IPS DF 19.7 (cell line): ENCODE results near the gene TSPAN15.
"Not testable (repeated sequence)": the region's sequence is repeated elsewhere in the genome, so short reads cannot be mapped to it uniquely, and the experiment has no call there.

Experiments
- DNase-seq: peaks from one replicate; pipeline ENCODE4 v3.0.0-alpha.2; 2013; ENCODE audit warnings: low read depth, low spot score

TSPAN15 gene

DNA sequence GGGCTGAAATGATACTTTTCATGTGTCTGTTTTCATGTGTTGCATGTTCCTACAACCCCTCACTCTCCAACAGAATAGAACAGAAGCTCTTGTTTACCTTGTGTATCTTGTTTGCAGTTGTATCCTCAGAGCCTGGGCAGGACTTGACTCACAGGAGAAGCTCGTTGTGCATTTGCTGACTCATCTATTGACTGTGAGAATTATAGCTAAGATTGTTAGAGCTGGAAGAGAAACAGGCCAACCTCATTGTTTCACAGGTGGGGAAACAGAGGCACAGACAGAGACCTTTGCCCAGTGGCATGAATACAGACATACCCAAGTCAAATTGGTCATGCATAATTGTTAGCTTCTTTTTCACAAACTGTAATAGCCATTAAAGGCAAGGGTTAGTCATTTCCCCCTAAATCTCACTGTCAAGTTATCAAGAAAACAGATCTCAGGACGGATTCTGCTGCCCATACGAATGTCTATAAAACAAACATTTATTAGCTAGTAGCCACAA is 4.6 kb upstream of the TSPAN15 start:
- no peak for DNase-seq

DNA sequence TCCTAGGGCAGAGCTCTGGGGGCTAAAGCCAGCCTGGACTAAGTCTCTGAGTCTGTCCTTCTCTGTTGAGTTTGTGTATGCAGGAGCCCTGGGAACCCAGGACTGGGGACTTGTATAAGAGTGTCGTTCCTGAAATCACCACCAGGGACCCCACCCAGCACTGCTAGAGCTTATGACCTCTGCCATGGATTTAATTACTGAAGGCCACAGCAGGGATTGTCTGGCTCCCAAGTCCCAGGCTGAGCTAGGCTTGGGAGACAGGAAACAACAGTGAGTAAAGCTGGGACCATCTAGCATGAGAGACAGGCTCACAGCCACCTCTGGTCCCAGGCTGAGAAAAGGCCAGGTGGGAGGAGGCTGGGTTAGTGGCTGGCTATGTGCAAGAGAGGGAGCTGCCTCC is 1.4 kb upstream of the TSPAN15 start:
- DNase-seq: peak; percentile 60

DNA sequence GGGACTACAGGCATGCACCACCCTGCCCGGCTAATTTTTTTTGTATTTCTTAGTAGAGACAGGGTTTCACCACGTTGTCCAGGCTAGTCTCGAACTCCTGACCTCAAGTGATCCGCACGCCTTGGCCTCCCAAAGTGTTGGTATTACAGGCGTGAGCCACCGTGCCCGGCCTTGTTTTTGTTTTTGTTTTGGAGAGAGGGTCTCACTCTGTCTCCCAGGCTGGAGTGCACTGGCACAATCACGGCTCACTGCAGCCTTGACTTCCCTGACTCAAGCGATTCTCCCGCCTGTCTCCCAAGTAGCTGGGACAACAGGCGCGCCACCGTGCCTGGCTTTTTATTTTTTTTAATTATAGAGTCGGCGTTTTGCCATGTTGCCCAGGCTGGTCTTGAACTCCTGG is 870 bp upstream of the TSPAN15 start:
- not testable (repeated sequence) for DNase-seq

DNA sequence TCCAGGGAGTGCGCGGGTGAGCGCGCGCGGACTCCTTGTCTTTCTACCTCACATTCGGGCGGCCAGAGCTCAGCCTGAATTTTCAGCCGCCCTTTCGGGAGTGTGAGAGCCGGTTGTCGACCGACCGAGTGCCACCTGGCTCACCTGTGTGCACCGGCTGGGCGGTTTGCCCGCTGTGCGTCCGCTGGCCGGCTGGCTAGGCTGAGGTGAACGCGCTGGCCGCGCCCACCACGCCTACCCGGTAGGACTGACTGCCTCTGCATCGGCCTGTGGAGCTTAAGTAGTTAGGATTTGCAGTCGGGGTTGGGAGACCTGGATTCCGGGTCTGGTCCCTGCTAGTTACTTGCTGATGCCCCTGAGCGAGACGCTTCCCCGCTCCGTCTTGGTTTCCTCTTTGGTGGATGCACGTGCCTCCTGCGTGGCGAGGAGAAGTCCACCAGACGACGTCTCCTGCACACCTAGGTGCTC is 553 bp downstream of the TSPAN15 start:
- DNase-seq: no peak

DNA sequence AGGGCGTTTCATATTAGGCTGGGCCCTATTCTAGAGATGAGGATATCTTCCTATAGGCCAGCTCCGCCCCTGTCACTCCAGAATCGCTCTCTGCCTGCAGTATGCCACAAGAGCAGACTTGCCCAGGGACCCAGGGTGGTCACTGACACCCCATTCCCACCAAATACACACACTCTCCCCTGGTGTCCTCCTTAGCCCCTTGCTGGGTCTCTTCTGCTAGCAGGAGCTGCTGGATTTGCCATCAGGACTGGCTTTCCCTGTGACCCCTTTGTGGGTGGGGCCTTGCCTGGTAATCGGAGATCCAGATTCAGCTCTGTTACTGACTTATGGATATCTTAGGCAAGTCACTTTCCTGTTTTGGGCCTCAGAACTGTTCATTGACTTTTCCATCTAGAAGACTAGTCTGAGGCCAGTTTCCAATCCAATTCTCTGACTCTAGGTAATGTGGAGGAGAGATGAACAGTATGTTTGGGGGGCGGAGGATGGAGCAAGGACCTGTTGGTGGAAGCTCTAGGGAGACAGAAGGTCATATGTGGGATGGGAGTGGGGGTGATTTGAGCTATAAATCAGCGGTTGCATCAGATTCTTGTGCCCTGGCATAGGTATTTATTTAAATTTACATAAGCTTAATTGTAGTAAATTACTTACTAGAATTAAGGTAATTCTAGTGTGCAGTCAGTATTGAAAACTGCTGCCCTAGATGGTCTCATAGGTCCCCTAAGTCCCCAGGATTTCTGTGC is 1.6 kb downstream of the TSPAN15 start:
- no peak for DNase-seq

DNA sequence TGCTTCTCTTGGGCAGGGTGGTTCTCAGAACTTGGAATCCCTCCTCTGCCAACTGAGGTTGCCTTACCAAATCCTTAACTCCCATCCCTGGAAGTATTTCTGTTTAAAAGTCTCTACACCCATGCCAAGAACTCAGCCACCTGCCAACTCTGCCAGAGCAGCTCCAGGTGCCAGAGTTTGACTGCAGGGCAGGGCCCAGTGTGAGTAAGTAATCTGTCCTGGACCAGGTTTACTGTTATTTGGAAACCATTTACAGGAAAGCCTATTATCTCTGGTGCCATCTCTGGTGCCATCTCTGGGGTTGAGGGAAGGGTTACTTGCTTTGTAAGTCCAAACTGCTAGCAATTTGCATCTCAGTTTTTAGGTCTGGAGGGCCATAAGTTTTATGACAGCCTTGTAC is 2.5 kb downstream of the TSPAN15 start:
- DNase-seq: no peak

DNA sequence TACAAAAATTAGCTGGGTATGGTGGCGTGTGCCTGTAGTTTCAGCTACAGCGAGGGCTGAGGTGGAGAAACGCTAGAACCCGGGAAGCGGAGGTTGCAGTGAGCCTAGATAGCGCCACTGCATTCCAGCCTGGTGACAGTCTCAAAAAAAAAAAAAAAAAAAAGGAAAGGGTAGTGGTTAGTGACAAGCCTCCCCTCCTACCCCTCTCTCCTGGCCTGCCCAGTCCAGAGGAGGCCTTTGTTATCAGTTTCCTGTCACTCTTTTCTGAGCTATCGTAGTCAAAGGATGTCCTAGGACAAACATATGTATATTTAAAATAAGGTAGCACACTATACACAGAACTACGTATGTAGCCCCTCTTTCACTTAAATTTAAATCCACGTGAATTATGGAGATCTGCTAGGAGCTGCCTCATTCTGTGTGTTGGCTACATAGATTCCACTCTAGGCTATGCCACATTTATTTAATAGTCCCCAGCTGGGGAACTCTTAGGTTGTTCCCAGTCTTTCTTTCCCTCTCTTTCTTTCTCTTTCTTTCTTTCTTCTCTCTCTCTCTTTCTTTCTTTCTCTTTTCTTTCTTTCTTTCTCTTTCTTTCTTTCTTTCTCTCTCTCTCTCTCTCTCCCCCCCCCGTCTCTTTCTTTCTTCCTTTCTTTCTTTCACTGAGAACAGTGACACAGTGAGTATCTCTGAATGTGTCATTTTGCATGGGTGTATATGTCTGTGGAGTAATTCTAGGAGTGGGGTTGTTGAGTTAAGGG is 3.9 kb downstream of the TSPAN15 start:
- DNase-seq: no peak

DNA sequence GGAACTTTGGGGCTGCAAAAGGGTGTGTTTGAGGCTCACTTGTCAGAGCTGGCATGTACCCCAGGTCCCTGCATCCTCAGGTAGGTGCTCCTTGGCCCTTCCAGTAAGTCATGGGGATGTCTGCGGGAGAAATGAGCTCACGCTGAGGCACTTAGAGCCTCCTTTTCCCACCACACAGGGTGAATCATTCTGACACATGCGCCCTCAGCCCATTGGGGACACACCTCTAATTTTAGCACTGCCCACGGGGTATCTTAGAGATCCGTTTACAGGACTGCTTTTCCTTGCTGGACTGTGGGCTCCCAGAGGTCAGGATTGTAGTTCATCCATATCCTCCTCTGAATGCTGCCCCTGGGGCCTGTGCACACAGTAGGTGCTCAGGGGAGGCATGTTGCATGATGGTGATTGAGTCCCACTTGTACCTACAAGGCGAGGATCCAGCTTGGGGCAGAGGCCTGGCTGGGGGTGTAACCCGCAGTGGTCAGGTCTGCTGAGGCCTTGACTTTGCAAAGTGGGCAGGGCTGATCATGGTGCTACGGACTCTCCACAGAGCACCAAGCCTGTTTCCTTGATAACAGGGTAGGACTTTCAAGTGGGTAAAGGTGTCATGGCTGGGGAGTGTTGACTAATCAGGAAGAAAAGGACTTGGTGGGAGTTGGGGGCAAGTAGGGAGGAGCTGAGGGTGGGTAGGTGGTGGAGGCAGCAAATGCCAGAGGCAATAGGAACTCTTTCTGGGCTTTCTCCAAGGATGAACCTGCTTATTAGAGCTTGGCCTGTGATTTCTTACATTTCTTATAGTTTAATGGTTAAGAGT is 5.8 kb downstream of the TSPAN15 start:
- no peak for DNase-seq

DNA sequence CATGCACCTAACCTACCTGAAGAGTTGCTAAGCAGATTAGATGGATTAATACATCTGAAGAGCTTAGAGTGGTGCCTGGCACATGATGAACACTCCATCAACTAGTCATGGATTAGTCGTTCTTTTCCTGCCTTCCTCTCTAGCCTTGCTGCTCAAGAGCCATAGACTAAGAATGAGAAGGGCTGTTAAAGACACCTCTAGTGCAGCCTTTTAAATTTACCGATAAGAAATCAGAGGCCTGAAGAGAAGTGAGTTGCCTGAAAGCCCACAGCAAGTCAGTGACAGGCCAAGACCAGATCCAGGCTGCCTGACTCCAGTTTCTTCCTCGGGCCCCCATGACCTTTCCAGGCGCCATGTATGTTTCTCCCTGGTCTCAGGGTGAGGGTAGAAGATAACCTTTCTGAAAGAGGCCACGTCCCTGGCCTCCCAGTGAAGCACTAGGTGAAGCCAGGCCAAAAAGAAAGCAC is 6.5 kb downstream of the TSPAN15 start:
- DNase-seq: no peak

DNA sequence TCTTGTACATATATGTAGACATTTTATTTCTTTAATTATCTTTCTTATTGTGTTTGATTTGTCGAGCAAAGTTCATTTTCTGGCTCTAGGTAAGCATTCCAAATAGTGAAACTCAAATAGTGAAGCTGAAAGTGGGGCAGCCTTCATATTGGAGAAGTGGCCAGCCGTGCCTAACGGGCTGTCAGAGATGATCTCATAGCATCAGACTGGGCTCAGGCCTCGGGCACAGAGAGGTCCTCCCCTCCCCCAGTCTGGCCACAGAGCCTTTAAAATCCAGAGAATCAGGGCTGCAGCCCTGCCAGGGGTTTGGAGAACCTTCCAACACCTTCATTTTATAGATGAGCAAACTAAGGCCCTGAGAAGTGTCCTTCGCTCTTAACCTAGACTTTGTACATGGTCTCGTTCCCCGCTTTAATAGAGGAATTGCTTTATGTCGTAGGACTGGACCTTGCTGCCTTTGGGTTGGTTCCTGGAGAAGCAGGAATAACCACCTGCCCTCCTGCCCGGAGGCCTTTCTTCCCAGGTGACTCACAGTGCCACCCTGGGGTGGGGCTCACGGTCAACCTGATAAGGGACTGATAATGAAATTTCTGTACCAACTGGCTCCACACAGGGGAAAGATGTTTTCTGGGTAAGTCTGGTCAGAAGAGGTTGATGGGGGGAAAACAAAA is 7.3 kb downstream of the TSPAN15 start:
- DNase-seq: no peak

DNA sequence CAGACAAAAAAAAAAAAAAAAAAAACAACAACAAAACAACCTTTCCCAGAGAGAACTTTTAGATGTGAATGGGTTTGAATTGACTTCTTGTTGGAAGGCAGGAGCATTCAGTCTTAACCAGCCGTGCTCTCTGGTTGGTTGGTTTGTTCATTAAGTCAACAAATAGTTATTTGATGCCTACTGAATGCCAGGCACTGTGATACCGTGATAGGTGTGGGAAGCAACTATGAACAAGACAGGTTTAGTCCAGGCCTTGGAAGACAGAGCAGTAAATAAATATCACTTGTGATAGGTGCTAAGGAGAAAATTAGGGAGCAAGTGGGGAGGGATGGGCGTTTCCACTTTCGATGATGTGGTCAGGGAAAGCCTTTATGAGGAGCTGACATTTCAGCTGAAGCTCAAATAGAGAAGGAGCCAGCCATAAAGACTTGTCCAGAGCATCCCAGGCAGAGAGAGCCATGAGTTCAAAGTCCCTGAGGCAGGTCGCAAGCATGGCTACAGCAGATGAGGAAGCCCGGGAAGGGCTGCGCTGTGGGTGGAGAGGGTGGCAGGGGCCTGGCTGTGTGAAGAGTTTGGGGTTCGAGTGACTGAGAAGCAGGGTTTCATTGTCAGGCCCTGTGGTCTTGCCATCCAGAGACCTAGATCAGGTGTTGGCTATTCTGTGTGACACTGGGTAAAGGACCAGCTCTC is 8.0 kb downstream of the TSPAN15 start:
- DNase-seq: no peak

DNA sequence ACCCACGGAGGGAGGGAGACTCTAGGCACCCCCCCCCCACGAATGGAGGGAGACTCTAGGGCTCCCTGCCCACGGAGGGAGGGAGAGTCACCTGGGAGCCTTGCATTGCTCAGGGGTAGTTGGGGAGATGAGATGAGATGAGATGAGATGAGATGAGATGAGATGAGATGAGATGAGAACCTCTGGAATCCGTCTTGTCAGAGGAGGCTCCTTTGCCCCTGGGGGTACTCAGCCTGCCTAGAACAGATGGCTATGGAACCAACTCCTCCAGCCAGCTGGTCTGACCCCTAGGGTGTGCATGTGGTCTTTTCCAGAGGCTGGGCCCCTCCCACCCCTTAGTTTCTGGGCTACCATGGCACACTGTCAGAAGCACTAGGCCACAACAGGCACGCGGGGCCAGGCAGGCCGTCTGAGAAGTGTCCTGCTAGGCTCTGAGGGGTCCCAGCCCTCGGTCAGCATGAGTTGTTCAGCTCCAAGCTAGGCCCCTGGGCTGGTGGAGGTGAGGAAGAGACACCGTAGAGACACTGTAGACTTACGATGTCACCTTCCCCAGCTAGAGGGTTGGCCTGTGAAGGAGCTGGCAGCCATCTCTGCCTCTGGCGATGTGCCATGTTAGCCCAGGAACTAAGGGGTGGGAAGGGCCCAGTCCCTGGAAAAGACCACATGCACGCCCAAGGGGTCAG is 8.8 kb downstream of the TSPAN15 start:
- no peak for DNase-seq

DNA sequence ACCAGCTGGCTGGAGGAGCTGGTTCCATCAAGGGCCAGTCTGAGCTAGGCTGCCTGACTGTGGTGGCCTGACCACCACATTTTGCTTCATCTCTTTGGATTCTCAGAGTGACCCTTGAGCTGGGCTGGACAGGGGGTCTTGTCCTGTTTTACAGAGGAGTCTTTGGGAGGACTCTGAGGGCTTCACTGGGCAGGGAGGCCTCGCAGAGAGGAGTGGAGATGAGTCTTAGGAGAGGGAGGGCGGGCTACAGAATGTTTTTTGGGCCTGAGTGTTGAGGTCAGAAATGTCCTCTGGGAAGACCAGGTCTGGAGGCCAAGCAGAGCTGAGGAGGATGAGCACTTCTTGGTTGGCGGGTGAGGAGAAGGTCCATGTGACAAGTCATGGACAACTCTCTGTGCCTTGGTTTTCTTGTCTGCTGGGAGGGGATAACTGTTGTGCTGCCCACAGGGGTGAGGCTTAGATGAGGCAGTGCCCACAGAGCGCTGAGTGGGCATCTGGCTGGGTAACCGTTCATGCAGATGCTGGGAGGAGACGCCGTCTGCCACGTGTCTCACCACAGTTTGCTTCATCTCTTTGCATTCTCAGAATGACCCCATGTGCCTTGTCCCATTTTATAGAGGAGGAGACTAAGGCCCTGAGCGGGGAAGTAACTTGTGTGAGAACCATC is 9.4 kb downstream of the TSPAN15 start:
- DNase-seq: no peak

DNA sequence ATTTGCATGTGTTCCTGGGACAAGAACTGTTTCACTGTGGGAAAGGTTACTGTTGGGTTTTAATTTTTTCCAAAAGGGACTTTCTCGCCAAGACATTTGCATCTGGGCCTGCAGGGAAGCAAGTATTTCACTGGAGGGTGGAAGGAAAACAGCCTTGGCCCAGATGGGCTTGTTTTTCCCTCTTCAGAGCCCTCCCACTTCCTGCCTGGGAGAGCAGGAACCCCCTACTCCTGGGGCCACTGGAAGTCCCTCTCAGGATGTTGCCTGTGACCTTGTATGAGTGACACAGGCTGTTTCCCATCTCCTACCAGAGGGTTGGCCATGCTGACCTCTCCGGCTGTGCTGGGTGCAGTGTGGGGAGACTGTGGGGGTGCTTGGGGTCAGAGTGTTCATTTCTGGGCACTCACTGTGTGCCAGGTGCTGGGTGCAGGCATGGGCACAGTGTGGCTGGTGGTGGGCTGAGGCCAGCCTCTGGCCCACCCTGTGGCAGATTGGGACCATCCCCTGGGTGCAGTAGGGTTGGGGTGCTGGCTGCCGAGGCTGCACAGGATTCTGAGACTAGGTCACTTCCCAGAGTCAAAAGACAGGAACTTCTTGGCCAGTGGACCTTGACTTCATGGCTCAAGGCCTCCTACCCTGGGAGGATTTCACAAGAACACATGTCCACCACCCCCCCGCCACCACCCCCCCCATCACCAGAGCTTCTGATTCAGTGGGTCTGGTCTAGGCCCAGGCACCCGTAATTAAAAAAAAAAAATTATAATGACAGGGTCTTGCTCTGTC is 10.2 kb downstream of the TSPAN15 start:
- no peak for DNase-seq

DNA sequence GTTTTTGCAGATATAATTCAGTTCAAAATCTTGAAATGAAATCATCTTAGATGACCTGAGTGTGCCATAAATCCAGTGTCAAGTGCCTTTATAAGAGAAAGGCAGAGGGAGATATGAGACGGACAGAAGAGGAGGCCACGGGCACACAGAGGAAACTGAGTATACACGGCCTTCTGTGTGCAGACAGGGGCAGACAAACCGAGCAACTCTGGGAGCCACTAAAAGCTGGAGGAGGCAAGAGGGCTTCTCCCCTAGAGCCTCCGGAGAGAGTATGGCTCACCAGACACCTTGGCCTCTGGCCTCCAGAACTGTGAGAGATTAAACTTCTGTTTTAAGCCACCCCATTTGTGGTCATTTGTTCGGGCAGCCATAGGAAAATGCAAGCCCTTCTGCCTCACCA is 12.6 kb downstream of the TSPAN15 start:
- DNase-seq: no peak

DNA sequence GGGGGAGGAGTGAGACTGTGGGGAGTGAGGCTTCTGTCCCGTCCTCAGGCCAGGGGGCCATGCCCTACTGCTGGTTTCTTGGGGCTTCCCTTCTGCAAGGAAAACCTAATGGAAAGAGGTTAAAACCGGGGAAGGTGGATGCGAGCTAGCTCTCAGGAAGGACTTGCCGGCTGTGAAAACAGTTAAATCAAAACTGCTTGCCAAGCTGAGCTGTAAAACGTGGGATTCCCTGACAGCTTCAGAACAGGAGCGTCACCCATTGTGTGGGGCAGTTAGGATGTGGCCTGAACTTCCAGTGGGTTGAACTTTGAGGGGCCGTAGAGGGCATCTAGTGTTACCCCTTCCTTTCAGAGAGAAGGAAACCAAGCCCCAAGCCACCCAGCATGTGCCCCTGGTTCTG is 13.1 kb downstream of the TSPAN15 start:
- DNase-seq: no peak

DNA sequence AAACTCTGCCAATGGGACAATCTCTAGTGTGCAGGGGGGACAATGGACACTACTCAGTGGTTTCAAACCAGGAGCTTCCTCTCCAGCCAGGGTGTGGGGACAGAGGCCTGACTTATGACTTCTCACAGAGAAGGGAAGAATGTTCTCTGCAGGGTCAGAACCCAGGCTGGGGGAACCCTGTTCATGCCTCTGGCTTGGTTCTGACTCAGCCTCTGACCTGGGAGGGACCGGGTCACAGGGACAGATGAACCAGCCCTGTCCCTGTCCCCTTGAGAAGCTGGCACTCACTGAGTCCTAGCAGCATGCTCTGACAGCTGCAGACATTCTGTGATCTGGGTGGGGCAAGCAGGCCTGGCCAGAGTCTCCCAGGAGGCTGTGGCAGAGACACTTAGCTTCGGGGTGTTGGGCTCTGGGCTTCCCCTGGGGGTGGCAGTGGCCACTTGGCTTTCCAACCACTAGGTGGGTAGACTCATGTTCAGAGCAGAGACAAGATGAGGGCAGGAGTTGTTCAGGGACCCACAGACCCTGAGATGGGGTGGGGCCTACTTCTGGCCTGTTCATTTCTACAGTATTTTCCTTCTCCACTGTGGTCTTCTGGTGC is 13.6 kb downstream of the TSPAN15 start:
- no peak for DNase-seq

DNA sequence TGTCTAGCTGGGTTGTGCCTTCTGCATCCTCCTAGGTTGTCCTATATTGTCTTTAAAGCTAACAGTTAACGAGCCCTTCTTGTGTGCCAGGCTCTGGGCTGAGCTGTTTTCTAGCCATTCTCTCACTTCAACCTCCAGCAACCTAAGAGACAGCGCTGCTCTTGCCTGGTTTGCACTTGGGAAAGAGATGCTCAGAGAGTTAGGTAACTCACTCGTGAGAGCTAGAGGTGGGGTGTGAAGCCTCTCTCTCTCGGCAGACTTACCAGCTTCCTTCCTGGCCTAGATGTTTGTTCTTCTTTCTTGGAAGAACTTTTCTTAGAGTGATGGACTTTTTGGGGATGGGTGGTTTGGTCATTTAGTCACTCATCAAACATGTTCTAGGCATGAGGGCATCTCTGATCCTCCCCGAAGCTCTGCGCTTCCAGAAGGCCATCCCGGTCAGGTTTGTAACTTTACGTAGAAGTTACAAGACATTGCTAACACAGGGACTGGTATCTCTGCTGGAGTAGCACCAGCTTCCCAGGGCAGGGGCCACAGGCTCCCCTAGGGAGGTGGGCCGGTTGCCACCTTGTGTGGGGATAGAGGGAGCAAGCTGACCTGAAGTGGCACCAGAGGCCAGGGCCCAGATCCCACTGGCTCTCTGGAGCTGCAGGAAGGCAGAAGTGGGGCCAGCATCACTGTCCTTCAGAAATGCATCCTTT is 14.3 kb downstream of the TSPAN15 start:
- DNase-seq: no peak
